ENCODE measurements around the gene TNNI3K. TPM values are rescaled to one million over a fixed set of nuclear protein-coding genes. Genes with fewer than 3 reads are reported as not detected.

Gene TNNI3K
- total RNA-seq, 1 experiment from 2014 or later = not detected

GRCh38 chr1:74395571-74395970 is 160.4 kb downstream of the TNNI3K start:
- H3K27ac ChIP-seq (ENCODE audit: insufficient read length, low read depth, low read length) = no peak overlapping the region
- no peaks in the 10 kb centered on the region for H4K20me1 ChIP-seq (ENCODE audit: control insufficient read depth, insufficient read depth, insufficient read length)
- Mint-ChIP-seq H3K4me3 (no peak overlapping the region), H3K27ac (peak overlapping the region in 2 of 3 experiments; percentile 59 to 68; a peak in 2 of 7 replicates), H3K4me1 (peaks cover 13 to 29% of the 10 kb centered on the region in 2 experiments), H3K27me3 (ENCODE audit: low read depth) (no peaks in the 10 kb centered on the region), H3K36me3 (ENCODE audit: insufficient read depth in 1 of 3, low read depth in 3 of 3) (no peaks in the 10 kb centered on the region), H3K9me3 (peaks cover 0 to 2% of the 10 kb centered on the region in 2 experiments; a peak in 1 of 5 replicates)
- no peak for DNase-seq
- H3K79me1 ChIP-seq (ENCODE audit: insufficient read depth, low read depth, low read length, poor library complexity, severe bottlenecking) = no peaks in the 10 kb centered on the region
- no peaks in the 10 kb centered on the region for H3K27me3 ChIP-seq (ENCODE audit: insufficient read depth, low read length)
- no peaks in the 10 kb centered on the region; the same call in 1 of the 2 replicates for H3K4me1 ChIP-seq (ENCODE audit: insufficient read depth, low read length)
- no peak overlapping the region for H3K4ac ChIP-seq (ENCODE audit: low read depth, low read length)
- H4K8ac ChIP-seq (replicated peaks; ENCODE audit: insufficient read length, low read depth, low read length) = no peak overlapping the region
- H3K56ac ChIP-seq (ENCODE audit: insufficient read length, low read depth, low read length) = no peak overlapping the region
- no peak overlapping the region for H3K23ac ChIP-seq (ENCODE audit: insufficient read length, low read depth, low read length)
- H3T11ph ChIP-seq (ENCODE audit: low read length) = no peak overlapping the region
- no peak overlapping the region for H3K14ac ChIP-seq (ENCODE audit: insufficient read depth, low read length)
- H3K9ac ChIP-seq (ENCODE audit: extremely low read depth, insufficient read length, low read length) = no peak overlapping the region
- no peak overlapping the region for H4K91ac ChIP-seq (ENCODE audit: insufficient read length, low read depth, low read length)
- H2BK120ac ChIP-seq (ENCODE audit: low read depth, low read length, poor library complexity, severe bottlenecking) = no peak overlapping the region
- H3K9me3 ChIP-seq (ENCODE audit: control insufficient read depth, low read depth, low read length) = no peaks in the 10 kb centered on the region
- no peak overlapping the region for H2BK20ac ChIP-seq (ENCODE audit: low read depth, low read length, poor library complexity, severe bottlenecking)
- H3K23me2 ChIP-seq (ENCODE audit: insufficient read length, low read depth, low read length, poor library complexity, severe bottlenecking) = no peaks in the 10 kb centered on the region
- H2BK15ac ChIP-seq (ENCODE audit: low read depth, low read length) = no peak overlapping the region
- no peak overlapping the region for H4K5ac ChIP-seq (ENCODE audit: insufficient read length, low read depth, low read length)
- no peak for TF ChIP-seq CTCF (conservative IDR thresholded peaks at IDR 0.05)
- H2AFZ ChIP-seq (ENCODE audit: low read length) = no peak overlapping the region
- H2AK5ac ChIP-seq (ENCODE audit: insufficient read length, low read length) = no peak overlapping the region
- H3K79me2 ChIP-seq (ENCODE audit: insufficient read depth, low read length) = no peaks in the 10 kb centered on the region
- WGBS (ENCODE audit: extremely low coverage, insufficient read length, low lambda C conversion rate) = no CpG with 5 or more reads among the region's 4 CpGs
- H3K4me2 ChIP-seq (ENCODE audit: insufficient read depth, insufficient read length, low read length) = no peak overlapping the region
- no peak overlapping the region for H2BK12ac ChIP-seq (ENCODE audit: insufficient read length, low read depth, low read length)
- no peak overlapping the region for H2BK5ac ChIP-seq (ENCODE audit: insufficient read length, low read length)
- H3K18ac ChIP-seq (ENCODE audit: insufficient read length, low read depth, low read length) = no peak overlapping the region
